ENCODE measurements around the gene CCSER1.

DNA sequence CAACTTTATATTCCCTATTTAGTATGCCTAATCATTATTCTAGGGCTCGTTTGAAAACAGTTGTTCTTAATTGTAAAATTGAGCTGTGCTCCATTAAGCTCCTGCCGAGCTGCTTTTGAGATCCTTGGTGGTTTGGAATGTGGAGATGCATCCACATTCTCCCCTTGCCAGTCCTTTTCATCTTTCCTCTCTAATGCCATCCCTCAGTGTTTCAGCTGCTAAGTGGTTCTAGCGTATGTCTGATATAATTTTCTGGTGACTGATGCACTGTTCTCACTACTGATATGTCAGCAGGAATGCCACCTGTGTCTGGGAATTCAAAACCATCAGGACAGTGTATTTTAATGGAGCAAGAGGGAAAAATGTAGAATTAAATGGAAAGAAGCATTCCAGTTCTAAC, 1085.0 kb downstream of the CCSER1 start:
- TF ChIP-seq, protein P1, sequence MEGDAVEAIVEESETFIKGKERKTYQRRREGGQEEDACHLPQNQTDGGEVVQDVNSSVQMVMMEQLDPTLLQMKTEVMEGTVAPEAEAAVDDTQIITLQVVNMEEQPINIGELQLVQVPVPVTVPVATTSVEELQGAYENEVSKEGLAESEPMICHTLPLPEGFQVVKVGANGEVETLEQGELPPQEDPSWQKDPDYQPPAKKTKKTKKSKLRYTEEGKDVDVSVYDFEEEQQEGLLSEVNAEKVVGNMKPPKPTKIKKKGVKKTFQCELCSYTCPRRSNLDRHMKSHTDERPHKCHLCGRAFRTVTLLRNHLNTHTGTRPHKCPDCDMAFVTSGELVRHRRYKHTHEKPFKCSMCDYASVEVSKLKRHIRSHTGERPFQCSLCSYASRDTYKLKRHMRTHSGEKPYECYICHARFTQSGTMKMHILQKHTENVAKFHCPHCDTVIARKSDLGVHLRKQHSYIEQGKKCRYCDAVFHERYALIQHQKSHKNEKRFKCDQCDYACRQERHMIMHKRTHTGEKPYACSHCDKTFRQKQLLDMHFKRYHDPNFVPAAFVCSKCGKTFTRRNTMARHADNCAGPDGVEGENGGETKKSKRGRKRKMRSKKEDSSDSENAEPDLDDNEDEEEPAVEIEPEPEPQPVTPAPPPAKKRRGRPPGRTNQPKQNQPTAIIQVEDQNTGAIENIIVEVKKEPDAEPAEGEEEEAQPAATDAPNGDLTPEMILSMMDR (IDR thresholded peaks at IDR 0.05 in 8 of 11, conservative IDR thresholded peaks at IDR 0.05 in 3 of 11) = no peak
- TF ChIP-seq POLR2AphosphoS5 (IDR thresholded peaks at IDR 0.05) = no peak
